ENCODE data around the gene NKD2.
"Not testable (repeated sequence)": the region's sequence is repeated elsewhere in the genome, so short reads cannot be mapped to it uniquely, and the experiment has no call there.

NKD2 gene

DNA sequence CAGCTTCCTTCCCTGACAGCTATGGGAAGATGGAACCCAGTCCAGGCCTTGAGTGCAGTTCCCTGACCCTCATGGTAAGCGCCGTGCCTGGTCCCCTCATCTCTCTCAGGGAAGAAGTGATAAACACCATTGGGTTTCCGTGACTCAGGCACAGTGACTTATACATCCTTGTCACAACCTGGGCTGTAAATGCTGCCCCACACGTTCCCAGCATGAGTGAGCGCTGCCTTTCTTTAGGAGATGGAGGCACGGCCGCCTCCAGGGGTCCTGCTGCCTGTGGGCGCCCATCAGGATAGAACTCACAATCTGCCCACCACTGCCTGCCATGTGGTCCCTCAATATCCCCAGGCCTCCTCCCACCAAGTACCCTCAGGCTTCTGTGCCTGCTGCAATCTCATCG is 8.3 kb upstream of the NKD2 start:
- no peak for DNase-seq (ENCODE audit: low read depth in 3 of 3)

DNA sequence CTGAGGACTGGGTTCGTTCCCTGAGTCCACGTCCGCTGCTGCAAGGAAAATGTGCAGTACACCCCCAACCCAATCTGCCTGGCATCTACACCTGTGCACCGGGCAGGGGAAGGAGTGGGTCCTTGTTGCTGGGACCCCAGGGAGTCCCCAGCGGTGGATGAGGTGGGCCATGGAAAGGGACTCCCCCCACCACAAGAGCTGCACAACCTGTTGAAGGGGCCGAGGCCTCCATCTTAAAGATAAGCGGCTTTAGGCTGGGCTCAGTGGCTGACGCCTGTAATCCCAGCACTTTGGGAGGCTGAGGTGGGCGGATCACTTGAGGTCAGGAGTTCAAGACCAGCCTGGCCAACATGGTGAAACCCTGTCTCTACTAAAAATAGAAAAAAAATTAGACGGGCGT is 7.8 kb upstream of the NKD2 start:
- not testable (repeated sequence) for DNase-seq (ENCODE audit: low read depth in 3 of 3)

DNA sequence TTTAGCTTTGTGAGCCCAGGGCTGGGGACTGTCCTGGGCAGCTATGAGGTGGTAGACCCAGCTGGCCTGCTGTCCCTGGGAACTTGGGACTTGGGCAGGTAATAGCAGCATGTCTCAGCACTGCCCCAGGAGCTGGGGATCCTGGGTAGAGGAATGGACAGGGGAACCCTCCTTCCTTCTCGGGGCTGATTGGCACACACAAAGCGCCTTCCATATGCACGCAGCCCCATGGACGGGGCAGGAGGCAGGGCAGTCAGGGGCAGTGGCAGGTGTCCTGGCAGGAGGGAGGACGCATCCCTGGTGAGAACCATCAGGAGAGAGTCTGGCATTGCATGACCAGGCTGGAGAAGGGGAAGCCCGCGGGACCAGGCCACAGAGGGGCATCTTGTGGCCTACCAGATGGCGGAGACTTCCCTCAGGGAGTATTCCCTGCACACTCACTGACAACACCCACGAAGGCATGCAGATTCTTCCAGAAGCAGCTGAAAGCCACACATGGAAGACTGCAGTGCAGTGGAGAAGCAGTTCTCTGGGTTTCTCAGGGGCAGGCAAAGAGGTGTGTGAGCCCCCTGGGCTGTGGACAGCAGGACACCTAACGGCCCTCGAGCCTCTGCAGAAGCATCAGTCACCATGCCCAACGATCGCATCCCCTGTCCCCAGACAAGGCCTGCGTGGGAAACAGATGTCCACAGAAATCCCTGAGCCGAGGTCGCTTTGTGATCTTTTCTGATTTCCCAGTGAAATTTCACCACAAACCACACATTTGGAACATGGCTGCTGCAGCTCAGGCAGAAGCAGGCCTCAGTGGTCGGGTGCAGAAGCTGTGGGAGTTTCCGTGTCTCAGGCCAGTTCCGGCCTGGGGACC is 7.0 kb upstream of the NKD2 start:
- no peak for DNase-seq (ENCODE audit: low read depth in 3 of 3)

DNA sequence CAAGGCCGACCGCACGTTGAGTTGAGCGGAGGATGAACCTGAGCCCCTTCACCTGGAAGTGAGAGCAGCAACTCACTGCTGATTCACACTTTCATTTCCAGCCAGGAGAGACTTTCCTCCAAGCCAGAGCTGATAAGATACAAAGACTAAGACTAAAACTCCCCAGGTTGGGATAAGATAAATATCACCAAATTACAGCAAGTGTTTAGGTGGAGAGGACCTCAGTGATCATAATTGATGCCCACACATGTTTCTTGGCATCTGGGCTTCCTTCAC is 6.4 kb upstream of the NKD2 start:
- DNase-seq (ENCODE audit: low read depth in 3 of 3), result no peak

GRCh38 chr5:1002836-1003235 is 5.8 kb upstream of the NKD2 start:
- DNase-seq (ENCODE audit: low read depth in 3 of 3), result no peak

DNA sequence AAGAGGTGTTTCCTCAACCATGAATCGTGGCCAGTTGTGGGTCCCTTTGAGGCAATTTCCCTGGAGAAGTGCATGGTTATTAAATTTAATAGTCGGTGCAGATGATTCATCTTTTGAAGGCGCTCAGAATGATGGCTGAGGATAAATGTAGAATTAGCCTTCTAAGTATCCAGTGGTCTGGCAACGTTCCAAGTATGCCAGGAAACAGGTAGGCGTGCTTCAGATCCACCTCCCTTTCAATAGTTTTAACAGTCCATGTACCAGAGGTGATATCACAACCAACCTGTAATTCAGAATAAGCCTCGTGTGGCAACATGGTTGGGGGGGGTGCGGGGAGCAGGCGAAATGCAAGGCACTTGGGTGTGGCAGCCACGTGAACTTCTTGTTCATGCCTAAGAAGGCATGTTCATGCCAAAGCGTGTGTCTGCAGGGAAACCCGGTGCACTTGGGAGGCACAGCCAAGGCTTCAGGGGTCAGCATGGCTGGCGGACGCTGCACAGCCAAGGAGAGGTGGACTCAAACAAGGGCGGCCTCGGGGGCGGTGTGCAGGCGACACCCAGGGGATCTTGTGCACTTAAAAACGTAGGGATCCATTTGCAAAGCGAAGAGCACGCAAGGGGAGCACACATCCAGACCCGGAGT is 5.2 kb upstream of the NKD2 start:
- no peak for DNase-seq (ENCODE audit: low read depth in 3 of 3)

- DNase-seq (ENCODE audit: low read depth in 3 of 3), result peak in 1 of 3 experiments; percentile 36
Observed at GRCh38 chr5:1004461-1005248, 3.9 kb upstream of the NKD2 start.

- DNase-seq (ENCODE audit: low read depth in 3 of 3), result no peak
Observed at GRCh38 chr5:1005249-1005851, 3.3 kb upstream of the NKD2 start.

DNA sequence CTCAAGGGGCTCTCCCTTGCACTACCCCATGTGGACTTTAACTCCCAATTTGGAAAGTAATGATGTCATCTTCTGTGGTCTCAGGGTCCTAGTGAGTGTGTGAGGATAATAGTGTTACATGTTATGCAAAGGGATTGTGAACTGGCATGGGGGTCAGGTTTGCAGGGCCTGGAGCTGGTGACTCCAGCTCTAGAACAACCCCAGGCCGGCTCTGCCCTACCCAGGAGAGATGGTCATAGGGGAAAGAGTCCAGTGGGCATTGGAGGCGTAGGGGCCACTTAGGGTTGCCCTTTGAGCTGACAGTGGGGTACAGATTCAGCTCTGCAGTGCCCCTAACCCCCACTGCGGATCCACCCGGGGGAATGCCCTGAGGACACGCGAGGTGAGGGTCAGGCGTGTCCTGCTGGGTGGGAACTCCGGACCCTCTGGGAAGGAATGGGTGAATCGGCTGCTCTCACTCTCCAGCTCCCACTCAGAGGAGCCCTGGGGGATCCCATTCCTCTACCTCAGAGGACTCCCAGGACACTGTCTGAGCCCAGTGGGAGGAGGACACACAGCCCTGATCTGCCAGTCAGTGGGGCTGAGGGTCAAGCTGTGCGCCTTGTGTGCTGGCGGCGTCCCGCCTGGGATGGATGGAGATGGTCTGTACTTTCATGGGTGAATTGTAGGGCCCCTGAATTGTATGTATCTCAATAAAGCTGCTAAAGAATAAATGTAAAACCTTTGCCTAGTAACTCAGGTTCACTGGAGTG is 2.5 kb upstream of the NKD2 start:
- no peak for DNase-seq (ENCODE audit: low read depth in 3 of 3)

- no peak for DNase-seq (ENCODE audit: low read depth in 3 of 3)
Observed at GRCh38 chr5:1006656-1007071, 1.9 kb upstream of the NKD2 start.

DNA sequence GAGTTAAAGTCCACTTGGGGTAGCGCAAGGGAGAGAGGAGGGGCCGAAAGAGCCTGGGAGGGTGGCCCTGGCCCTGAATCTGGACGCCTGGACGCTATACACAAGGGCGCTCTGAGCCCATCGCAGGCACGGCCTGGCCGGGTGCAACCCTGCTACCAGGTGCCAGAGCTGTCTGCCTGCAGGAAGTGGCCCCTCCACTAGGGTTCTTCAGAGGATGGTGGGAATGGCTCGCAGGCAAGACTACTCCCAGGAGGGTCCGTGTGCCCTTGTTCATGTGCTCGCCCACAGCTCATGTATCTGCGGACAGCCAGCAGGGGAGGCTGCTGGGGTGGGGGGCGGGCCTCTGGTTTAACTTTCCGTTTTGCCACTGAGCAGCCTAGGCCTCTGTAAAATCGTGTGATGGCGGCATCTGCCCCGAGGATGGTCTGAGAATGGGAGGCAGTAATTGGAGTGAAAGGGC is 1.4 kb upstream of the NKD2 start:
- no peak for DNase-seq (ENCODE audit: low read depth in 3 of 3)

DNA sequence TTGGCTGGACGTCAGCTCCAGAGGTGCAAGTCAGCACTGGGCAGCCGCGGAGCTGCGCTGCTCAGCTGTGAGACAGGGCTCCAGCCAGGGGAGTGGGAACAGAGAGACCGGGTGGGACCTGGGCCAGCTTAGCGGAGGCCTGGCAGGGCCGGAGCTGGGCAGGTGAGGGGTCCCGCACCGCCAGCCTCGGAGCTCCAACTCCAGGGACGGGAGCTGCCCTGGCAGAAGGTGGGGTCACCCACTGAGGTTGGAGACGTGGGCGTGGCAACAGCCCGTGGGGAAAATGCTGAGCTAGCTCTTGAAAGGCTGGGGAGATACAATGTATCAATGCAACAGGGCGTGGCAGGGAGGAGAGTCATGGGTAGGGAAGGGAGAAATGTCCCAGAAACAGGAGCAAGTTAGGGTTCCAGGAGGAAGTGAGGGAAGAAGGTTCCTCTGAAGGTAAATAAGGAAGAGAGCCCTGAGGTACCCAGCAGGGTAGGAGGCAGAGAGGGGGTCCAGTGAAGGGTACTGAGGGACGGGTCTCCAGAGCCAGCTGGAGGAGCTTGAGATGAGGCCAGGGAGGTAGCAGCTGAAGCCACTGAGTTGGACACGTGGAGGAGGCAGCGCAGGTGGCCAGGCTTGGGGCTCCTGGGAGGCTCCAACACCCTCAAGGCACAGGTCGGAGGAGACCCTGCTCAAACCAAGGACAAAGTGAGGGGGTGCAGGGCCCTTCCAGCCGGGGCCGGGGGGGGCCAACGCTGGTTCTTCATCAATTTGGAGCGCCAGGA is 736 bp upstream of the NKD2 start:
- no peak for DNase-seq (ENCODE audit: low read depth in 3 of 3)

DNA sequence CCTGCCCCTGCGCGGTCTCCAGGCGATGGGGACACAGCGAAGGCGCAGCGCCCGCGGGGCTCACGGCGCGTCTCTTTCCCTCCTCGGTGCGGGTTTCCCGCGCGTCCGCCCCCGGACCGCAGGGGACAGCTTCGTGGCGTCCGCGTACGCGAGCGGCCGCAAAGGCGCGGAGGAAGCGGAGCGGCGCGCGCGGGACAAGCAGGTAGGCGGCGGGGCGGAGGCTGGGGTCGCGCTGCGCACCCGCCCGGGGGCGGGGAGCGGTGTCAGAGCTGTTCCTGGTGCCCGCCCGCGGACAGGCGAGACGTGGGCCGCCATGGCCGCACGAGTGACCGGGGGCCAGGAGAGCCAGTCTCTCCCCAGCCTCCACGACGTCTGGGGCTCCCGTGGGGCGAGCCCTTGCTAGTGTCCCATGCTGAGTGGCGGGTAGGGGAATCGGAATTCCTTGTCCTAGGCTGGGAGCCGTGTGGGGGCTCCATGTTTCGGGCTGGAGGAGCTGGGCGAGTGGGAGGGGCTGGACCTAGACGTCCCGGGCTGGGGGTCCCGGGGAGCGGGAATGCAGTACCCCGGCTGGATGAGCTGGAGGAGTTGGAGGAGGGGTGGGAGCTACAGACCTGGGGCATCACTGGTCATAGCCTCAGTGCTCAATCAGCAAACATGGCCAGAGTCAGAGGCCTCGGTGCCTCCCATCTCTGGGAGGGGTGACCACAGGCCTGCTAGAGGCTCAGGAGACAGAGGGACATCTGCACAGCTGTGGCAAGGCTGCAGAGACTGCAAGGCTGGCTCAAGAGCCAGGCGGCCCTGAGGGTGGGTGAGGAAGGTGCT is 968 bp downstream of the NKD2 start:
- DNase-seq (ENCODE audit: low read depth in 3 of 3), result no peak

DNA sequence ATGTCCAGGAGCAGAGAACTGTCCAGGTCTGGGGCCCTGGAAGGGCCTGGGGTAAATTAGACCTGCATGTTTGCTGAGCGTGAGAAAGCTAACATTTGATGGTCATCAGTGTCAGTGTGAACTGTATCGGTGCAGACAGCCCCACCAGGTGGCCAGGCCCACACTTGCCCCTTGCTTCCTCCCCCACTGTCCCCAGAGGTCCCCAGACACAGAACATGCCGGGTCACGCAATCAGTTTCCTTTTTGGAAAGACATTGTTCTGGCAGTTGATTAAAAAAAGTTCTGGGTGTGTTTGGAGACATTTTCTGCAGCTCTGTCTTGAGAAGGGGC is 1.5 kb downstream of the NKD2 start:
- no peak for DNase-seq (ENCODE audit: low read depth in 3 of 3)

- no peak for DNase-seq (ENCODE audit: low read depth in 3 of 3)
Observed at GRCh38 chr5:1010641-1011046, 2.0 kb downstream of the NKD2 start.

DNA sequence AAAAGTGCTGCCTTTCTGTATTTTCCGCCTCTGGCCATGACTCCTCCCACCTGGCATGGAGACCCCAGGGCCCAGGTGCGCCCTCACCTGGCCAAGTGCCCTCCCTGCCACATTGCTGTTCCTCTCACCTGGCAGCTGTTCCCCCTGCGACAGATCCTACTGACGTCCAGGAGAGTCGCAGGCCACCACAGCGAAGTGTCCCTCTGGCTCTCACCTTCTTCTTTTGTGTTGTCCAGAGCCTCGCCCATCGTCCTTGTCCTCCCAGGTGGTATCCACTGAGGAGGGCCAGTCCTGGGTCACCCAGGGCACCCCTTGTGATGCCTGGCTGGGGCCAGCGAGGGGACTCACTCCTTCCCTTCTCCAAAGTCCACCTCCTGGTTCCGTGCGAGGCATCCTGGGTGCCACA is 2.6 kb downstream of the NKD2 start:
- DNase-seq (ENCODE audit: low read depth in 3 of 3), result no peak

DNA sequence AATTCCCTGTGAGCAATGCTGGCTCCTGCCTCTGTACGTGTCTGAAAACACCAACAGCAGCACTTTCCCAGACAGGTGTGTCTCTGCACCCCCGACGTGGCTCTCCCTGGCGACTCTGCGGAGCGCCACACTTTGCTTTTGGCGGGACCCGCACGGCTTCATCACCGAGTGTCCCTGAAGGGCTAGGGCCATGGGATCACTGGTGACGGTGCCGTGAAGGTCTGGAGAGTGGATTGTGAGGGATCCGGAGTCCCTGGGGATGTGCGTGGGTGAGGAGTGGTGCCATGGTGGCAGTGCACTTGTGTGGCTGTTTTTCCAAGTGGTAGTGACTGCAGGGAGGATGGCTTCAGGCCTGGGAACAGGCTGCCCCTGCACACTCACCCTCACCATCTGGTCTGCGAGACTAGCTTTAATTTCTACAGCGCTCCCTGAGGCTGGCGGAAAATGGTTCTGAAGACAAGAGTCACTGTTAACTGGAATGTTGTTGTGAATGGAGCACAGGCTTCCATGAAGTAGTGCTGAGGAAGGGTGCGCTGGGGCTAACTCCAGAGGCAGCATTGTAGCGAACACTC is 3.2 kb downstream of the NKD2 start:
- no peak for DNase-seq (ENCODE audit: low read depth in 3 of 3)

DNA sequence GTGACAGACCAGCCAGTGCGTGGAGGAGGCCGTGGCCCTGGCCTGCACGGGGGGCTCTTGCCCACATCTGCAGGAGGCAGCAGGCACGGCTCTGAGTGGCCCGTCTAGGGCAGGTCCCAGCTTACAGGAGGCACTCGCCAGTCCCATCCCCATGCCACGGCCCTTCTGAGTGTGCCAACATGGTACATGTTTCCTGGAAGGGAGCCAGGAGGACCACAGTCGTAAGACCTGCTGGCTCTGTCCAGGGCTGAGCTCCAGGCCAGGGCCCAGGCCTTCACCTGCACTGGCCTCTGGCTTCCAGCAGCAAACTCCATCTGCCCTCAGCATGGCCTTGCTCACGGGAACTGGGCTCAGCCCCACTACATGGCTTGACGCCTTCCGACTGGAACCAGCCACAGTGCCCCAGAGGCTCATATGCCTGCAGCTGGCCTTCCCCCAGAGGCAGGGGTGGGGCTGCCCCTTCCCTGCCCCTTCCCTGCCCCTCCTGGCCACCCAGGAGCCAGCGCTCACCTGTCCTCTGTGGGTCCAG is 3.8 kb downstream of the NKD2 start:
- no peak for DNase-seq (ENCODE audit: low read depth in 3 of 3)

GRCh38 chr5:1012900-1013237 is 4.3 kb downstream of the NKD2 start:
- DNase-seq (ENCODE audit: low read depth in 3 of 3), result no peak
